HG02840 (cell line): ENCODE results near the gene LETM1.

Experiments used
- ATAC-seq: cut with Tn5 transposase; IDR thresholded peaks from one replicate; pipeline ENCODE4 v1.9.1; 2021; ENCODE audit warnings: mild to moderate bottlenecking, moderate library complexity, moderate number of reproducible peaks; ENCODE audit not compliant: unreplicated experiment, low FRiP score

Gene LETM1

DNA sequence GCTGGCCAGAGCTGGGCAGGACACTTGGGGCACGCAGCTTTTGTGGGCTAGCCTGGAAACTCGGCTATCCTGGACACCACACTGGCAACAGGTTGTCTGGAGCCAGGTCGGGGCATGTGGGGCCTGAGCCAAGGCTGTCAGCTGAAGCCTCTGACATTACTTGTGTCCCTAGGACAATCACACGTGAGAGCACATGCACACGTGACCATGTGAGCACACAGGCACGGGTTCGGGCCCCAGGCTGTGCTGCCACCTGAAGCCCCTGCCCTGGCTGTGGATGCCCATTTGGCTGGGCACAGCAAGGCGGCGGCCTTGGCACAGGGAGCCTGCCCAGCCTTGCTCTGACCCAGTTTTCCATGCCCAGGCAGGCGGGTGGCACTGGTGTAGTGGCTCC is 71.6 kb downstream of the LETM1 start:
- no peak for ATAC-seq

DNA sequence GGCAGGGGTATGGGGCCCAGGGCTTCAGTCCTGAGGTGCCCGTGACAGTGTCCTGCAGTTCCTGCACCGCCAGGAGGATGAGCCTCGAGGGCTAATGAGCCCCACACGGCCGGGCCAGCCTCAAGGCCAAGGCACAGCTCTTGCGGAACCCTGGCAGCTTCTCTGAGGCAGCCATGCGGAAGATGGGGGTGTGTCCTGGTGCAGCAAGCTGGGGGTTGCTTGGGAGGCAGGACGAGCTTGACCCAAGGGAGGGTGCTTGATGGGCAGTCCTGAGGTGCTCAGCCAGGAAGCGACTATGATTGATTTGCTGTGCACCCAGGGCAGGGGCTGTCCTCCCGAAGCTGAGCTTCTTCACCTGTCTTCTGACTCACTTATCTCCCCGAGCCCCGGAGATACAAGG is 72.0 kb downstream of the LETM1 start:
- no peak for ATAC-seq

DNA sequence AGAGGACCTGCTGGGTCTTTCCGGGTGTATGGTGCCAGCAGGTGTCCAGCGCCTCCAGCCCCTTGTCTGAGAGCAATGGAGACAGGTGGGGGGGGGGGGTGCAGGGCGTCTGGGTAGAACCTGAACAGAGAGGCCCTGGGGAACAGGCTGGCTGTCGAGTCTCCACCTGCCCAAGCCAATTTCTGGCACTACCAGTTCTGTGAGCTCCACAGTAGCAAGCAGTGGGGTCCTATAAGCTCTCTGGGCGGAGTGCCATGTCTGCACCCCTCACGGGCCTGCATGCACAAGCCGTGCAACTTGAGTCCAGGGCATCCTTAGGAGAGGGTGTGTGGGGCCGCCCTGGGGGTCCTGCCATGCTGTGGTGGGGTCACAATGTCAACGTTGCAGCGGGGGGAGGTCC is 72.9 kb downstream of the LETM1 start:
- ATAC-seq = no peak

DNA sequence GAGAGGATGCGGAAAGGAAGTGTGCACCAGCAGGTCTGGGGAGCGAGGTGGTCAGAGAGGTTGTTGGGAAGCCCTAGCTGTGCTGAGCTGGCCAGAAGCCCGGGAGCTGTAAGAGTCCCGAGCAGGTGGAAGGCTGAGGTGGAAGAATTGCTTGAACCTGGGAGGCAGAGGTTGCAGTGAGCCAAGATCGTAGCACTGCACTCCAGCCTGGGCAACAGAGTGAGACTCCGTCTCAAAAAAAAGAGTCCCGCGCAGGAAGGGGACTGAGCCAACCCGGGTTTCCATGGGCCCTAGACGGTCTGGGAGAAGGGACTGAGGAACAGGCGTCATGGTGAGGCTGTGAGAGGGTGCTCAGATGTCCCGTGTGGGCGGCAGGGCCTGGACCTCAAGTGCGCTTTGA is 75.5 kb downstream of the LETM1 start:
- ATAC-seq = no peak

DNA sequence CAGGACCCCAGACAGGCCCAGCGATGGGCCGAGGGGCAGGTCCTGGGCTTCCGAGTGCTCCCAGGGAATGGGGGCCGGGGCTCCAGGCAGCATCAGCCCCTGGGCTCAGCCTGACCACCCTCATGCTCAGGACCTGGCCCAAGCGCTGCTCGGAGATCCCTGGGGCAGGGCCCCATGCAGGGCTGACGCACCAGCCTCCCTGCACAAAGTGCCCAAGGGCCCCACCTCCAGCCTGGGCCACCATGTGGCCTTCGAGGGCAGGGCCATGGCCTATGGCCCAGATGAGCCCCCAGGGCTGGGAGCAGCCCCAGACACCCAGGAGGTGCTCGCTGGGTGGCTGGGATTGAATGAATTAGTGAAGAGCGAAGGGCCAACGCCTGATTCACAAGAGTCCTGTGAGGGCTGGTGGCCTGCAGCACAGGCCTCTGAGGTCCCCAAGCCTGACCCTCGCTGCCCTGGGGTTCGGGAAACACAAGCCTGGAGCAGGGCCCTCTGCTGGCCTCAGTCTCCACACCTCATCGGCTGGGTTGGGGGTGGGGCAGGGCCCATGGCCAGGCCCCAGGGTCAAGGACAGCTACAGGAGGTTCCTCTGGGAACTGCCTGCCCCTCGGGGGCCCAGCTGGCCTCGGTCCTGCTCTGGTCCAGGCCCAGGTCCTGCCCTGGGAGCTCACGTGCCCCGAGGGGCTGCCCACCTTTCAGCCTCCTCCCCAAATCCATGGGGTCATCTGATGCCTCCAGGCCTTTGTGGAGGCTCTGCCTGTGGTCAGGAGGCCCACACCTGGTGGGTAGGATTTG is 76.2 kb downstream of the LETM1 start:
- ATAC-seq = no peak

DNA sequence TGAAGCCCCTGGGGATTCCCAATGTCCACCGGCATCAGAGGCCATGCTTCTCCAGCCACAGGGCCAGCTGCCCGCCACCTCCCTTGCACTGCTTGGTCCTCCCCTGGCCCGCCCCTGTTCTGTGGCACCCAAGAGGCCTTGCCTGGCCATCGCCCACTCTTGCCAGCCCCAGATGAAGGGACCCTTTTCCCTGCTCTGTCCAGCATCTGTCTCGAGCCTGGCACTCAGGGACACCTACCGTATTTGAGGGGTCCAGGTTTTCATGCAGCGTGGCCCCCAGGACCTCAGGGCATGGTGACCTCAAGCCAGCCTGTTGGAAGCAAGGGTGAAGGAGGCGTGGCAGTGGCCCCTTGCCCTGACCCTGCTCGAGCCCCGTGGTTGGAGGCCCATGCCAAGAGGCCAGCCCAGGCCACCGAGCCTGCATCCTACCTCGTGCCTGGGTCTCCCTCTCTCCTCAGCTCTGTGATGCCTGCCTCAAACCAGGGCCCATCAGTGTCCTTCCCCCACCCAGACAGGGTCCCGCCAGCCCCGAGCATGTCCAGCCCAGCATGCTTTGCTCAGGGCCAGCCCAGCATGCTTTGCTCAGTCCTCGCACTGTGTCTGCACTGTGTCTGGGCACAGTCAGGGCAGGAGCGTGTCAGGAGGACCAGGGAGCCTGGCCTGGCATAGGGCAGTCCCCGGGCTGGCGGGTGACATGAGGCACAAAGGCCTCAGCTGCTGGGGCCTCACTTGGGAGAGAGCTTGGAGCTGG is 77.1 kb downstream of the LETM1 start:
- no peak for ATAC-seq

DNA sequence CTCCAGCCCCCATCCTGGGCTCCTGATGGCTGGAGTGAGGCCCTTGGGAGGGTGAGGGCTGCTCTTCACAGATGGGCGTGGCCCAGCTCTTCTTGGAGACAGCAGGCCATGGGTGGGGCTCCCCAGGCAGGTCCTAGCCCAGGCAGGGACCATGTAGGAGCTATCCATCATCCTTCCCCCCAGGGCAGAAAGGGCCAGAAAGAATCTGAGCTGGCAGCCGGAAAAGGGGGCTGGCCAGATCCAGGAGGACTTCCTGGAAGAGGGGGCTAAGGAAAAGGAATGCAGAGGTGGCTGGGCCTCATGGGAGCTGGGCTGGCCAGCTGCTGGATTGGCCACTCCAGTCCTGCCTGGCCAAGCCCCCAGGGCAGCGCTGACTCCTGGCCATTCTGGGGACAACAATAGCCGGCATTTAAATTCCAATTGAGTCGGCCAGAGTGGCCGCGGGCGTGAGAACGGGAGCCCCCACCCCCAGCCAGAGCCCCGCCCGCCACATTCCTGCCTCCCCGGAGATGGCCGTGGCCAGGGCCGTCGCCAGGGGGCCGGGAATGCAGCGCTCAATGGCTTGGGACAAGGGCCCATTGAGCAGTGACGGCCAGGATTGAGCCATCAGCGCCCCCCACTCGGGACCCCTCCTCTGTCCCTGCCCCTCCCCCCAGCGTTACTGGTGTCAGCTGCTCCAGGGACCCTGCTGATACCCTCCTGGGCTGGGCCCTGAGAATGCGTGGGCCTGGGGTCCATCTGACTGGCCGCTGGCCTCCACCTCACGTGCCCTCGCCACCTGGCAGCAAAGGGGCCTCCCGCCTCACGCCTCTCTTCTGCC is 77.9 kb downstream of the LETM1 start:
- ATAC-seq = no peak

DNA sequence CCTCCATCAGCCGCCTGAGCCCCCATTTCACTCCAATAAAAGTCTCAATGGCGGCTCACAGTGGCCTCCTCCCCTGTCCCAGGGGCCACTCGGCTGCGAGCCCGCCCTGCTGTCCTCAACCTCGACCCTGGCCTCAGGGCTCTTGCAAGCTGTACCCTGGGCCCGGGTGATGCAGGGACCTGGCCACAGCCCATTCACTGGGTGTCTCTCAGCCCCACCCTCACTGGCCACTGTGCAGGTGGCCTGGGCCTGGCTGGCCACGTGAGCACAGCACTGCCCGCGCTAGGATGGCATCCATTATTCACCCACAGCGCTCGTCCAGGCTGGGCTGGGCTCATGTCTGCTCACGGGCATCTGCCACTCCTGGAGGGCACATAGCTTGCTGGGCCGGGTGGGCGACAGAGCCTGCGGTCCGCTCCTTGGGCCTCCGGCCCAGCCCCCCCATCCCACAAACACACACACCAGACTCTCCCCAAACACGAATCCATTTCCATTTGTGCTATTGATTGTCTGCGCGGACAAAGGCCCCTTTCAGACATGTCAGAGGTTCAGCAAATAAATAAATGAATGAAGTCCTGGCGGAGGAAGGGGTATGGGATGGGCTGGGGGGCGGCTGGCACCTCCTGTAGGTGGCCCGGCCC is 79.3 kb downstream of the LETM1 start:
- ATAC-seq = no peak

DNA sequence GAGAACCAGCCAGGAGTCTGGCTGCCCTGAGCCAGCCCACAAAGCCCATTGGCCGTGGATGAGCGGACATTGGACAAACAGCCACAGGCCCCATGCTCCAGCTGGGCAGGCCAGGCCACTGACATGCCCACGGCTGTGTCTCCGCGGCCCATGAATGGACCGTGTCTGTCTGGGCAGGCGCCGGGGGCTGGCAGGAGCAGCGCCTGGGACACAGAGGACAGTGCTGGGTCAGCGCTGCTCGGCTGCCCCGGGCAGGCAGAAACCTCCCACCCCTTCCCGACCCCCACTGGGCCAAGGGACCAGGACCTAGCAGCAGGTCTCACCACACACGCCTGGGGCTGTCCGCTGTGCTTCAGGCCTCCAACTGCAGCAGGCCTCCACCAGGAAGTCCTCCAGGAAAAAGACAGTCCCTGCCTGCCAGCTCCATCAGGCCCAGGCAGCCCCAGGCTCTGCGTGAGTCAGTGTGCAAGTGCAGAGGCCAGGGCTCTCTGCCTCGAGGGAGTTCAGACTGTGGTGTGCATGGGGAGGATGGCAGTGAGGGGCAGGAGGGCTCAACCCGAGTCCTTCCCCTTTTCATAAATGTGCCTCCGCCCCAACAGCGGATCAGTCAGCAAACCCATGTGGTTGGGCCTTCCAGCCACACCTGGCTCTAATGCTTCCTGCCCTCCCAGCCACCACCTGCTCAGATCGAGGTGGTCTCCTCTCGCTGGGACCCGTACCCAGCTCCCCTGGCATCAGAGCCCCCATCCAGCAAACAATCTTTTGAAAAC is 80.0 kb downstream of the LETM1 start:
- ATAC-seq = no peak

DNA sequence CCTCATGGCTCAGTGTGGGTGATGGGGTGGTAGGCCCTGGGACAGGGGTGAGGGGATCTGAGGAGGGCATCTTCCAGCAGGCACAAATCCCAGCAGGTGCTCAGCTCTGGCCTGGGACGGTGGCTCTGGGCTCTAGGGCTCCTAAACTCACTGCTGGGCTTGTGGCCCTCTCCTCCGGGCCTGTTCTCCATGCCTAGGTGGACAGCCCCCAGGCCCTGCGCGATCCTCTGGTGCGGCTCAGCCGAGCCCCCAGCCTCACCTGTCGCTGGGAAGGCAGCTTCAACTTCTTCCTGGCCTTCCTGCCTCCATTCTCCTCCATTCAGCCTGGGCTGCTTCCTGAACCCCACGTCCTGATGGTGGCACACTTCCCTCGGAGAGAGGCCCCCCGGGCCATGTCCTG is 82.2 kb downstream of the LETM1 start:
- ATAC-seq = no peak

DNA sequence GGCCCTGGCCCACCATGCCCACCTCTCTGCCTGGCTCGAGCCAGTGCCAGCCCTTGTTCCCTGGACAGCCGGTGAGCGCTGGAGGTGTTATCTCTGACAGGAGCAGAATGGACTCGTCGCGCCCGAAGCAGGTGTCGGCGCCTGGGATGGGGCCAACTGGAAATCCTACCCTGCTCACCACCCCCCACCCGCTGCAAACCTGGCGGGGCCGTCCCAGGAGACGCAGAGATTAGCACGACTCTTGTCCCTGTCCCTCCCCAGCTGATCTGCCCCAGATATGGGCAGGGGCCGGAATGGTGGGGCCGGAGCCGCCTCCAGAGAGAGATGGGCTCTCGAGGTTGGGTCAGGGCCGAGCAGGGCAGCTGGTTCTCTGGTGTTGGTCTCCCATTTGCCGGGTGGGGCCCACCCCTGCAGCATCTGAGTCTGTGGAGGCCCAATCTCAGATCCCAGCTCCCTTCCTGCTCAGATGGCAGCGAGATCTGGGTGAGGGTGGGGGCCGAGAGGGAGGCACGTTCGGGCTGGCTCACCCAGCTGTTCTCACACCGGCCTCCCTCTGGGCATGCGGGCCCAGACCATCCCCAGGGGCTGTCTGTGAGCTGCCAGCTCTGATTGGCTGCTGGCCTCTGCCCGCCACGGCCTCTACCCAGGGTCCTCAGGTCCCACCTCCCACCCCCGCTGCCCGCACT is 83.0 kb downstream of the LETM1 start:
- ATAC-seq = no peak

DNA sequence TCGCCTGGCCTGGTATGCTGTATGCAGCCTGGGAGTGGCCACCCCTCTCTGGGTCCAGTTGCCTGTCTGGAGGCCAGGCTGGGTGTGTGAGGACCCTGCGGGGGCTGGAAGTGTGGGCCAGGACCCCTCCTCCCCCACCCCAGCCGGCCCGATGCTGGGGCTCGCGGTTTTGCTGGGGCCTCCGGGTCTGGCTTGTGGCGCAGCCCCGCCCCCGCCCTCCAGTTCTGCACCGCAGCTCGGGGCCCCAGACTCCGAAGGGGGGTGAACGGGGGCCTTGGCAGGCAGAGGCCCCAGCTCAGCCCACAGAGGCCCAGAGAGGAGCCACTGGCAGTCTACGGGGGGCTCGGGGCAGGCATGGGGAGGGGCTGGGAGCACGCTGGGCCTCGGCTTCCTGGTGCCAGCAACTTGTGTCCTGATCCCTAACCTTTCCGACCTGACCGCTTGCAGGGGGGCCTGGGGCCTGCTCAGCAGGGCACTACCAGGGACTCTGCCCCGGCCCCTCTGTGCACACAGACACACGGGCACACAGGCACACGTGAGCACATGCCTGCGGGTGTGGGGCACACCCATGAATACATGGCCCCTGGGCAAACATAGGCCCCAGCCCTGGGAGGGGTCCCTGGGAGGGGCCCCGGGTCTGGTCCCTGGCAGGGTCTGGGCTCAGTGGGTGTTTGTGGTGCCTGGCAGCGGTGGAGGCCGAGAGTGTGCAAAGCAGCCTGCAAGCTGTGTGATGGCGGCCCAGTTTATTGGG is 84.2 kb downstream of the LETM1 start:
- ATAC-seq = no peak

DNA sequence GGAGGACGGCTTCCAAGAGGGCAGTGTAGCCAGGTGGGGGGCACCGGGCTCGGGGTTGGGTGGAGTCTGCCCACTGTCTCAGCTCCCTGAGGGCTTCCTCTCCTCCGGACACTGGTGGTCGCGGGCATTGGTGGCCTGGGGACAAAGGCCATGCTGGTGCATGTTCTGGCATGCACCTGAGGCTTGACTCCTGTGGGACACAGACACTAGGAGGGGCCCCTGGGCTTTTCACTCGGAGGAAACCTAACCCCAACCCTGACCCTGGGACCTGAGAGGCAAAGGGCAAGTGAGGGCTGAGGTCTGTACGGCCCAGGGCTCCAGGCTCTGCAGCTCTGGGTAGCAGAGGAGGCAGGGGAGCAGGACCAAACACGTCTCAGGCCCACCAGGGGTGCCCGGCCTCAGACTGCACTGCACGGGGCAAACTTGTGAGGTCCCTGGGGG is 85.1 kb downstream of the LETM1 start:
- ATAC-seq = no peak

DNA sequence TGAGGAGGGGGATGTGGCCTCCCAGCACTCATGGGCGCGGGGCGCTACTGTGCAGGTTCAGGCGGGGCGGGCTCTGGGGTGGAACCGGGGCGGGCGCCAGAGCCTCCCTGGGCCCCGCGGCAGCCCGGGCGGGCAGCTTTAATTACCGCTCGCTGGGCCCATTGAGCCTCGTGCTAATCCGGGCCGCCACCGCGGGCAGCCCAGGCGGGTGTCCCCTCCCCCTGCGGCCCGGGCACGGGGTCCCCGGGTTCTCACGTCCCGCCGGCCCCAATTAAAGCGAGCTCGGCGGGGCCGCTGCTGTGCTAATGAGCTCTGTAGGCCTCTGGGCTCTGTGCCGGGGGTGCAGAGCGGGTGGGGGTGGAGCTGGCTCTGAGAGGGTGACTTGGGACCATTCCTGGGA is 85.7 kb downstream of the LETM1 start:
- ATAC-seq = no peak

DNA sequence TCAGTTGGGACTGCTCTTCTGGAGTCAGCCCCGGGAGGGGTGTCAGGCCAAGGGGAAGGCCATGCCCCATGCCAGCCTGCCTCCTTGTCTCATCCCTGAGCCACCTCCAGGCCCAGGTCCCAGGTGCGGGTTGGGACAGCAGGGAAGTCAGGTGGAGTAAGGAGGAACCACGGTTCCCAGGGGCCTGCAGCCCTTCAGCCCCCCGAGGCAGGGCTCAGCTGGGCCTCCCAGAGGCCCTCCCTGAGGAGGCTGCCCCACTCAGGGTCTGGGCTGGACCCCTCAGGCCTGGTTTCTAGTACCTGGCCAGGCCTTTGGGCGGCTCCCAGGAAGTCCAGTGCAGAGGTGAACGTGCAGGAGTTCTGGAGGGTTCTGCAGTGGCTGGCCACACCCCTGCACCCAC is 86.3 kb downstream of the LETM1 start:
- ATAC-seq = no peak

DNA sequence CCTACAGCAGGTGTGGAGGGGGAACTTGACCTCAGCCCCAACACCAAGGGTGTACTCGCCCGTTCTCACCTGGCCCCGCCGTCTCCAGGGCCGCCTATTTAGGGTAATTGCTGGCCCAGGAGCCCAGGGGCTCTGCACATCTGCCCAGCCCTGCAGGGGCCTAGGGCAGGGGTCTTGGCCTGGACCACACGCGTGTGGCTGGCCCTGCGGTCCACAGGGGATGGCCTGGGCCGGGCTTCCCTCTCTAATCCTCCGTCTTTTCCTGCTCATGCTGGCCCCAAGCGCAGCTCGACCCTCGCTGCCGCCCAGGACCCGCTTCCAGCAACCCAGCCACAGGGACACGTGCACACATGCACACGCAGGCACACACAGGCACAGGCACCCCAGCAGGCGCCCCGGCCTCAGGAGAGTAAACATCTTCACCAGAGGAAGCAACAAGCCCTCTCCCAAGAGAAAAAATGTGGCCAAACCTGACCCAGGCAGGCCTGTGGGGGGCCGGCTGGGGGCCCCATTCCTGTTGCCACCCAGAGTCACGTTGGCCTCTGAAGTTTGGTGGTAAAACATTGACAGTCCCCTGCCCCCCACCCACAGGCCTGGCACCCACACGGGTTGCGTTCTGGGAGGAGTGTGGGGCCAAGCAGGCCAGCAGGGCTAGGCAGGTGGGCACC is 87.5 kb downstream of the LETM1 start:
- no peak for ATAC-seq

DNA sequence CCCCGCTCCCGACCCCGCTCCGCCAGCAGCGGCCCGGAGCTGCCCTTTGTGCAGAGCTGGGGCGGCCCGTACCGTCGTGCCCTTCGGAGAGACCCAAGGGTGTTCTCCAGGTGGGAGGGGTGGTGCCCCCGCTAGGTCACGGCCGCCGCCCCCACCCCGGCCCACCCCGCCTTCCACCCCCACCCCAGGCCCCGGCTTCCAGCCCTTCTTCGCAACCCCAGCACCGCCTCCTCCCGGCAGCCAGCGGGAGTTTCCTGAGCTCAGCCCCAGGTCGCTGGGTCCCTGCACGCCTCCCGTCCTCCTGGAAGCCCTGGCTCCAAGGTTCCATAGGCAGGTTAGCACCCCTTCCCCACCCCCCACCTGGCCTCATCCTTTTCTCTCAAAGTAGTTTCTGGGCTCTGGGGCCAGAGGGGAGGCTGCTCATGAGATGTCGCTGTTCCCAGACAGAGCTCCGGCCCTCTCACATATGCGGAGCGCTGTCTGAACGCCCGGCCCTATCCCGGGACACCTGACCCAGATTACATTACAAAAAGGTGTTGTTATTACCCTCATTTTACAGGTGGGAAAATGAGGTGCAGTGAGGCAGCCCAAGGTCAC is 88.1 kb downstream of the LETM1 start:
- no peak for ATAC-seq
